Renal cortex interstitium (tissue), 15 donors: ENCODE results near the gene CTRB2. TPM values are rescaled to one million over a fixed set of nuclear protein-coding genes. Genes with fewer than 3 reads are reported as not detected.

Experiments
- DNase-seq, 11 donors: peaks; one replicate each; pipeline ENCODE4 v3.0.0-alpha.2; 2013; ENCODE audit warnings: low read depth in 9 of 11, low spot score in 4 of 11; ENCODE audit errors: extremely low read depth in 1 of 11
- long read RNA-seq, 16 experiments: transcript quantifications; one replicate each; lab custom pipeline, GENCODE V29; 2026
- polyA plus RNA-seq, 3 donors: library from polyadenylated mRNA; unstranded; fragments of 120-200 nt; gene quantifications; one replicate each; pipeline ENCODE4 v1.2.1, GENCODE V29; 2013; ENCODE audit not compliant: insufficient read length in 3 of 3

The CTRB2 gene
- not detected for polyA plus RNA-seq
- long read RNA-seq, donor 1, result 0 reads
- long read RNA-seq, donor 2, result 0 reads
- long read RNA-seq, donor 3, result 0 reads
- long read RNA-seq, donor 4, result 0 reads
- long read RNA-seq, donor 5, result 0 reads
- long read RNA-seq, donor 6, result 0 reads
- long read RNA-seq, donor 7, result 0 reads
- long read RNA-seq, donor 8, result 0 reads
- long read RNA-seq, donor 9, result 0 reads
- long read RNA-seq, donor 10, result 0 reads
- long read RNA-seq, donor 11, partial matches to known transcripts, result 0 of 2 reads
- long read RNA-seq, donor 11, other reads (novel, unspliced or antisense), result 0 of 2 reads
- long read RNA-seq, donor 12, result 0 reads
- long read RNA-seq, donor 13, result 0 reads
- long read RNA-seq, donor 14, partial matches to known transcripts, result 0 of 1 reads
- long read RNA-seq, donor 14, other reads (novel, unspliced or antisense), result 0 of 1 reads
- long read RNA-seq, donor 15, result 0 reads
- long read RNA-seq, donor 16, result 0 reads

GRCh38 chr16:75206749-75207451 is at the start of gene CTRB2:
CTRB2 (minus strand) TSS chr16:75207161; CDS start chr16:75207141, 20 bp downstream.
- DNase-seq, result no peak

DNA sequence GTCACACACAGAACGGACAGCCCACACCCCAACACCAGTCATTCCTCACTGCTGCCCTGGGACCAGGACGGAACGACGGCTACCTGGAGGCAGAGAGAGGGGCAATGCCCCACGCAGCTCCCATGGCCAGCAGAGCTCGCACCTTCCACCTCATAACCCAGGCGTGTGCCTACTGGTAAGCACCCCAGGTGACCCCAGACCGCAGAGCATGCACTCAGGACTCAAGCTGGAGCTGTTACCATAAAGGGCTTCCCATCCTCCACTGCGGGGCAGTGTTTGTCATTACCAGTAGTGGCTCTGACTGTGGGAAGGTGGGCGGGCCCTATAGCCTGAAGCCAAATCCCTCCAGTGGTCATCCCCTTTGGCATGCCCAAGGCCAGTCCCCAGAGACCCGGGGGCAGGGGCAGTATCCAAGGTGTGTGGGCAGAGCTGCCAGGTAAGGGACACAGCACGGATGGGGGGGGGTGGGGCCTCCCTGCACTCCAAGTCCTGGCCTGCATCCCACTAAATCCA is 49.2 kb upstream of the CTRB2 start:
- no peak for DNase-seq

- no peak for DNase-seq
Measured at GRCh38 chr16:75254359-75254837, 47.4 kb upstream of the CTRB2 start.

- no peak for DNase-seq
Measured at GRCh38 chr16:75252946-75253911, 46.3 kb upstream of the CTRB2 start.

DNA sequence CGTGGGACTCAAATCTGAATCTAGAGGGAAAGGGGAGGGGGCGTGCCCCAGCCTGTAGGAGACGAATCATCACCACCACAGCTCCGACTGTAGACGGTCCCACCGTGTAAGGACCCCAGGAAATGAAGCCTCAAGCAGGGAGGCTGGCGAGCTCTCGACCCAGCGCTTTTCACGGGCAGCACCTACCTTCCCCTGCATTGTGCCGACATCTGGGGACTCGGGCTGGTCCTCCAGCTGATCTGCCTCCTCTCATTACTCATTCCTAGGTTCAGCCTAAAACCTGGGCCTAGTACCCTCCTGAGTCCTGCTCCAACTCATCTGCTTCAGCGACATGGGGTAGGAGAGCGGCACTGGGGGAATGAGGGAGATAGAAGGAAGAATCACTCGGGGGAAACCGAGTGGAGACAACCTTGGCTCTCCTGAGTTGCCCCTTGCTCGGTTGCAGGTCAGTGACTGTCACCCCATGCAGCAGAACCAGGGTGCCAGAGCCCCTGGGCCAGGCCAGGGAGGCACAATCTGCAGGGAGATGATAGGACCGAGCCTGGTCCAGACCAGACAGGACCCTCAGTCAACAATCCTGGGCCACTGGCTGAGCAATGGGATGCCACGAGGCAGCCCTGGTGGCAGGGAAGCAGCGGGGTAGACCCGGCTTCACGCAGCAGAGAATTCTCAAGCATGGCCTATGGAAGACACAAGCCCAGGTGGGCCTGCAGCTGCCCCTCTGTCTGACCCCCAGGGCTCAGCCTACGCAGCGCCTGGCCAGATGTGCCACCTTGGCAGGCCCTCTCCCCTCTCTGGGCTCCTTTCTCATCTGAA is 45.3 kb upstream of the CTRB2 start:
- DNase-seq, result no peak

- peak in 8 of 11 donors; percentile 72 to 86 (median 85) for DNase-seq
Measured at GRCh38 chr16:75251280-75252048, 44.5 kb upstream of the CTRB2 start, which contains the start of gene BCAR1. BCAR1 (minus strand) TSS chr16:75251624; CDS start chr16:75251482, 142 bp downstream.

GRCh38 chr16:75250809-75251279 is 43.9 kb upstream of the CTRB2 start:
- DNase-seq, result no peak

DNA sequence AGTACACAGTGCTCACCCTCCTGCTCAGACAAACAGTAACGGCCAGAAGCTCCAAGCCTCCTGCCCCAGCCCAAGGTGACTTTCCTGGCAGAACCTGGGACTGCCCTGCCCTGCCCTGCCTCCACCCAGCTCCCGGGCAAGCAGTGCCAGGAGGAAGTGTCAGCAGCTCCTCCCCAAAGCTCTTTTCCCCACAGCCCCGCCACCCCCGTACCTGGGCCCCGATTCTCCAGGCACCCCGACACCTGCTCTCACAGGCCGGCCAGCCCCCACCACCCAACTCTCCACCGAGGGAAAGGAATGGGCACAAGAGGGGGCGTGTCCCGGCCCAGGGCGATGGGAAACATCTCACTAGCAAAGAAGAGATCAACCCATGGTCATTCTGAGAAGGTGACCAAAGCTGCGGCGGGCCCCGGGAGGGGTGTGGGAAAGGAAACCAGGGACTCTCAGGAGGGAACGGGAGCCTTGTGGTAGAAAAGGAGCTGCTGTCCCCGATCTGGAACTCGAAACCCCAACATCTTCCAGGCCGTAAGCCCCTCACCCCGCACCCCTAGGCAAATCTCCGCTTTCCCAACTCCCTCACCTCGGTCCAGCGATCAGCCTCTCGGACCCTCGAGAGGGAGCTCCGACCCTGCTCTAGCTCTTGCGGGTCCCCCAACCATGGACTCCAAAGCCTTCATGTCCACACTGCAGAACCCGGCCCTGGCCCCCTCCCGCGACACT is 43.3 kb upstream of the CTRB2 start:
- DNase-seq, result no peak

DNA sequence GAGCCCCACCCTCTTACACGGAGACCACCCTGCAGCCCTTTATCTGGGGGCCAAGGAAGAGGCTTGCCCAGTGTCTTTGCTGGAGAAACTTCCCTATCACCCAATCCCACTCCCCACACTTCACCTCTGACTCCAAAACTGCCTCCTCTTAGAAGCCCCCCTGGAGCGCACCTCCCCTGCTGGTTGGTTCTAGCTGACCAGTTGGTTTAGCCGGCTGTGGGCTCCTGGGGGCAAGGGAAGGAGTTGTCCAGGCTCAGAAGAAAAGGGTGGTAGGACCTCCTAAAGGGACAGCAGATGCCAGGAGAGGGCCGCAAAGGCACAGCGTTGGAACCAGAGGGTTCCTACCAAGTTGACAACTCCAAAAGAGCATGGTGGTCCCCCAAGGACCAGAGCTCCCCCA is 42.5 kb upstream of the CTRB2 start:
- no peak for DNase-seq

GRCh38 chr16:75248536-75249380 is 41.8 kb upstream of the CTRB2 start:
- no peak for DNase-seq

- no peak for DNase-seq
Measured at GRCh38 chr16:75248142-75248535, 41.2 kb upstream of the CTRB2 start.

DNA sequence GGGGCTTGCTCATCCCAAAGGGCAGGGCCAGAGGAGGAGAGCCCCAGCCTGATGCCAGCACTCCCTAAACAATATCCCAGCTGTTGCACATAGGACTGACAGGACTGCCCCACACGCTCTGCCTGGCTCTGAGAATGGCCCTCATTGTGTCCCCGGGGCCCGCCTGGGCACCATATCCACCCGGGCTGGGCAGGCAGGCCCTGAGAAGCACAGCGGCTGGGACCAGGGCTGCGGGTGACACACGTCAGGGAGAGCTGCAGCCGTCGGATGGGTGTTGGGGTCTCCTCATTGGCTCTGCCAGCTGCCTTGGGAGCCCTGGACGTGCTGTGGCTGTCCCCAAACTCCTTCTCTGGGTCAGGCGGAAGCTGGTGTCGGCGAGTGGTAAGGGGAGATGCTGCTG is 40.3 kb upstream of the CTRB2 start:
- no peak for DNase-seq

DNA sequence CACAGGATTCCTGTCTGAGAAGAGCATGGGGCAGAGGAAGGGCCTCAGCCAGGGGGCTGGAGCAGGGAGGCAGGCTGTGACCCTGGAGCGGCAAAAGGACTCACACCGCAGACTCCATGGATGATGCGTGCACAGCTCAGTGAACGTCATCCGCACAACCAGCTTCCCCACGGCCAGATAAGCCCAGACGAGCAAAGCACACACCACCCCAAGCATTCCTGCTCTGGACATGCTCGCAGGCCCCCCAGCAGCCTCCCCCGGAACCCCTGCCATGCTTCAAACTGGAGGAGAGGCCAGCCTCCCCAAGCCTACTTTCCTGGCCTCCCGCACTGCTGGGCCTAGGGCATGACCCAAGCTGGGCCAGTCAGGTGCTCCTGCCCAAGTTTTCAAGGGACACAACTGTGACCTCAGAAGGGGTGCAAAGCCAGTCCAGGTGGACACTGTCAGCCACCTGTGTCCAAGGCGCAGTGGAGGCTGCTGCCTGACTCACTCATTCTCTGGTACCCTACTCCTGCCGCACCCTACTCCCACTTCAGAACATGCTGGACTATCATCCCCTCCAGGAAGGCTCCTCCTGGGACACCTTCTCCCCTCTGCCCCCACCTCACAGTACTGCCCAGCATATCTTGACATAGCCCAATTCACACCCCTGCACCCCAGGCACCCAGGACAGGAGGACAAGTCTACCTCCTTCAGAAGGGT is 39.7 kb upstream of the CTRB2 start:
- no peak for DNase-seq

DNA sequence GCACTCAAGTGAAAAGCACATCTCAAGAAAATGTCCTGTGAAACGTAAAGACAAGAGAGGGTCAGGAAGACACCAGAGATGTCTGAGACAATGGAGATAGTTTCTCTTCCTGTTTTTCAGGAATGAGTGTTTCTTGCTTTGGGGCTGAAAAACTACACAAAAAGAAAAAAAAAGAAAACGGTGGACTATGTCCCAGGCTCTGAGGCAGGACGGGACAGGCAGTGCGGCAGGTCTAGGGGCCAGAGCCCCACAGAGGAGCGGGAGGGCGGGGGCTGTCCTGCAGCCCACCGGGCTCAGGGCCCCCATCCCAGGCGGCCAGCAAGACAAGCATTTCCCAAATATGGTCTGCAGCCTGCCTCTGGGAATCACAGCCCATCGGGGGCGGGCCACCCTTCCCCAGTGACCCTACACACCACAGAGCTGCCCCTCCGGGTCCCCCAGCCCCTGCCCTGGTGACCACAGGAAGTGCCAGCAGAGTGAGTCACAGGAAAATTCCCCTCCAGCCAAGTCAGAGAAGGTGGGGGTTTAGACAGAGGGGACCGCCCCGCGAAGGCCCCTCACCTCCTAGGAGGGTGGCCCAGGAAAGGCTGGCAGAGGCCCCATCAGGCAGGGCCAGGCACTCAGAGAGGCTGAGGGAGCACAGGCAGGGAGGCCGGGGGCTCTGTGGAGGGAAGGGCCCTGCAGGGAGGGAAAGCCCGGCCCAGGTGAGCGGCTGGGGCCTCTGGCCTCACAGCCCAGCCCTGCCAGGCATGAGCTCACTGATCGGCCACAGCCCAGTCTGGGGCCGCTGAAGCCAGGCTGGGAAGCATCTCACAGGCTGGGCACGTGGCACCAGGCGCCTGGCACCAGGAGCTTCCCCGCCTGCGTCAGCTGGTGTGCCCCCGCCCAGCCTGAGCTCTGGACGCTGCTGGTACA is 38.1 kb upstream of the CTRB2 start:
- peak in 3 of 11 donors; percentile 60 to 72 (median 66) for DNase-seq
